Trophoblast cell (in vitro differentiated cells and primary cell): ENCODE measurements around the gene SRGAP3.

ENCODE experiments used
- DNase-seq, 2 donors: peaks; one replicate each; pipeline ENCODE4 v3.0.0-alpha.2; 2016
- H2AFZ ChIP-seq: 2 replicates; pipeline ENCODE4 v1.6.1; 2013; ENCODE audit warnings: low read length, moderate library complexity, mild to moderate bottlenecking; ENCODE audit not compliant: insufficient read depth, poor library complexity
- H2AK5ac ChIP-seq: 2 replicates; pipeline ENCODE4 v1.6.1; 2013; ENCODE audit warnings: mild to moderate bottlenecking, low read length
- H2BK120ac ChIP-seq: 2 replicates; pipeline ENCODE4 v1.6.1; 2013; ENCODE audit warnings: low read length, mild to moderate bottlenecking, moderate library complexity; ENCODE audit not compliant: insufficient read depth, poor library complexity
- H2BK12ac ChIP-seq: 2 replicates; pipeline ENCODE4 v1.6.1; 2013; ENCODE audit warnings: mild to moderate bottlenecking, low read length, moderate library complexity
- H2BK5ac ChIP-seq: 2 replicates; pipeline ENCODE4 v1.6.1; 2013; ENCODE audit warnings: low read length, low read depth, moderate library complexity, mild to moderate bottlenecking; ENCODE audit not compliant: poor library complexity
- H3K14ac ChIP-seq: 2 replicates; pipeline ENCODE4 v1.6.1; 2013; ENCODE audit warnings: mild to moderate bottlenecking, low read length
- H3K18ac ChIP-seq: 2 replicates; pipeline ENCODE4 v1.6.1; 2013; ENCODE audit warnings: mild to moderate bottlenecking, low read length
- H3K23ac ChIP-seq: 2 replicates; pipeline ENCODE4 v1.6.1; 2013; ENCODE audit warnings: low read length
- H3K27ac ChIP-seq: 2 replicates; pipeline ENCODE4 v1.5.1; 2013; ENCODE audit warnings: low read depth, mild to moderate bottlenecking, inconsistent platforms, low read length, moderate library complexity
- H3K27me3 ChIP-seq: 2 replicates; pipeline ENCODE4 v1.6.1; 2013; ENCODE audit warnings: inconsistent platforms, mild to moderate bottlenecking, low read length, moderate library complexity; ENCODE audit not compliant: insufficient read depth
- H3K36me3 ChIP-seq, 2 experiments: 1 replicate in 1 of 2; 2 replicates in 1 of 2; pipeline ENCODE4 v1.6.1; 2013; ENCODE audit warnings: low read length in 2 of 2, mild to moderate bottlenecking in 2 of 2, moderate library complexity in 1 of 2; ENCODE audit not compliant: insufficient read depth in 2 of 2, control insufficient read depth in 1 of 2
- H3K4ac ChIP-seq: 2 replicates; pipeline ENCODE4 v1.6.1; 2013; ENCODE audit warnings: low read depth, mild to moderate bottlenecking, low read length, moderate library complexity
- H3K4me1 ChIP-seq, 2 experiments: 1 replicate in 1 of 2; 2 replicates in 1 of 2; pipeline ENCODE4 v1.6.1; 2013; ENCODE audit warnings: low read length in 2 of 2, mild to moderate bottlenecking in 2 of 2, moderate library complexity in 1 of 2; ENCODE audit not compliant: insufficient read depth in 2 of 2, control insufficient read depth in 1 of 2
- H3K4me2 ChIP-seq: 2 replicates; pipeline ENCODE4 v1.6.1; 2013; ENCODE audit warnings: inconsistent platforms, mild to moderate bottlenecking, low read length, moderate library complexity
- H3K4me3 ChIP-seq: 2 replicates; pipeline ENCODE4 v1.5.1; 2013; ENCODE audit warnings: mild to moderate bottlenecking, low read depth, low read length, inconsistent platforms
- H3K79me1 ChIP-seq: one replicate; pipeline ENCODE4 v1.6.1; 2013; ENCODE audit warnings: low read length
- H3K79me2 ChIP-seq: 2 replicates; pipeline ENCODE4 v1.6.1; 2013; ENCODE audit warnings: low read length, mild to moderate bottlenecking; ENCODE audit not compliant: control insufficient read depth, insufficient read depth, poor library complexity
- H3K9ac ChIP-seq: 2 replicates; pipeline ENCODE4 v1.6.1; 2013; ENCODE audit warnings: mild to moderate bottlenecking, low read length
- H3K9me3 ChIP-seq: 2 replicates; pipeline ENCODE4 v1.6.1; 2013; ENCODE audit warnings: low read depth, mild to moderate bottlenecking, control low read depth, inconsistent platforms, low read length; ENCODE audit not compliant: insufficient read depth
- H4K12ac ChIP-seq: 2 replicates; pipeline ENCODE4 v1.6.1; 2013; ENCODE audit warnings: low read depth, mild to moderate bottlenecking, low read length, moderate library complexity
- H4K8ac ChIP-seq: 2 replicates; pipeline ENCODE4 v1.6.1; 2013; ENCODE audit warnings: low read depth, mild to moderate bottlenecking, low read length, moderate library complexity
- H4K91ac ChIP-seq: one replicate; pipeline ENCODE4 v1.6.1; 2013; ENCODE audit warnings: low read depth, mild to moderate bottlenecking, low read length, moderate library complexity
- WGBS: extraction: QIAGEN DNeasy Blood & Tissue Kit; methylation state at CpG from one replicate; pipeline ENCODE4 v1.1.7; 2013; ENCODE audit warnings: missing lambda C conversion rate; ENCODE audit not compliant: insufficient read length, insufficient coverage; ENCODE audit errors: extremely low coverage; 5-methylcytosine and 5-hydroxymethylcytosine counted together

Gene SRGAP3

GRCh38 chr3:9035473-9035872 lies 214.0 kb downstream of the SRGAP3 start:
- no peak overlapping the region for H3K27ac ChIP-seq
- H3K4ac ChIP-seq: no peak overlapping the region
- no peaks in the 10 kb centered on the region for H3K36me3 ChIP-seq
- H2BK5ac ChIP-seq: no peak overlapping the region
- H2AFZ ChIP-seq: no peak overlapping the region
- no peak overlapping the region for H2BK120ac ChIP-seq
- H3K18ac ChIP-seq: no peak overlapping the region
- no peak overlapping the region for H3K9ac ChIP-seq
- H4K91ac ChIP-seq: no peak overlapping the region
- no peak overlapping the region for H3K4me3 ChIP-seq
- no peak overlapping the region for H4K8ac ChIP-seq
- H3K79me1 ChIP-seq: no peaks in the 10 kb centered on the region
- no peak overlapping the region for H2BK12ac ChIP-seq
- no peak overlapping the region for H3K23ac ChIP-seq
- no peak overlapping the region for H2AK5ac ChIP-seq
- no peaks in the 10 kb centered on the region for H3K79me2 ChIP-seq
- H3K14ac ChIP-seq: no peak overlapping the region
- H3K4me2 ChIP-seq: no peak overlapping the region
- no CpG with 5 or more reads among the region's 4 CpGs for WGBS
- no peak overlapping the region for H4K12ac ChIP-seq
- H3K27me3 ChIP-seq: no peaks in the 10 kb centered on the region
- DNase-seq: no peak
- no peaks in the 10 kb centered on the region for H3K4me1 ChIP-seq
- H3K9me3 ChIP-seq: peaks cover 4% of the 10 kb centered on the region

DNA sequence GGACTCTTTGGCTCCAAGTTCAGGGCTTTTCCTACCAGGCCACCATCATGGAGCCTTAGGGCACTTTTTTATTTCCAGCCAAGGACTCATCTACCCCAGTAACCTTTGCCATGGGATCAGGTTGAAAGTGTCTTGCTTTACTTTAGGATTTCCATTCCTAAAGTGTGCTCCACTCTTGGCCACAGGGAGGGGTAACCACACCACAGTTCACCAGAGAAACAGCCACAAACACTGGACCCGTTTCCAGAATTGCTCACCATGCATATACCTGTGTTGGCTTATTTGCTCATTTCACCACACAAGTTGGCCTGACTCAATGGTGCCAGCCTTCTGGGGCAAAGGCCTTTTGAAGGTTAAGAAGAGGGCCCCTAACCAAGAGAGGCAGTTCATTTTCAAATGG lies 215.6 kb downstream of the SRGAP3 start:
- no peak for DNase-seq
- WGBS: no CpG with 5 or more reads among the region's 1 CpG

GRCh38 chr3:9032231-9032777 lies 217.1 kb downstream of the SRGAP3 start:
- H2BK120ac ChIP-seq: no peak overlapping the region
- H3K27me3 ChIP-seq: no peaks in the 10 kb centered on the region
- no peak overlapping the region for H3K27ac ChIP-seq
- no peak overlapping the region for H3K18ac ChIP-seq
- H3K9ac ChIP-seq: no peak overlapping the region
- no peak overlapping the region for H3K14ac ChIP-seq
- no peak overlapping the region for H2BK5ac ChIP-seq
- no peak overlapping the region for H3K4ac ChIP-seq
- no peaks in the 10 kb centered on the region for H3K36me3 ChIP-seq
- no peak overlapping the region for H3K4me2 ChIP-seq
- WGBS: no CpG with 5 or more reads among the region's 11 CpGs
- no peaks in the 10 kb centered on the region for H3K79me1 ChIP-seq
- H2BK12ac ChIP-seq: no peak overlapping the region
- no peaks in the 10 kb centered on the region for H3K4me1 ChIP-seq
- peaks cover 2% of the 10 kb centered on the region for H3K9me3 ChIP-seq
- no peak overlapping the region for H2AFZ ChIP-seq
- H3K23ac ChIP-seq: no peak overlapping the region
- DNase-seq: peak; percentile 87 to 92
- no peak overlapping the region for H3K4me3 ChIP-seq
- no peak overlapping the region for H4K91ac ChIP-seq
- no peak overlapping the region for H2AK5ac ChIP-seq
- H3K79me2 ChIP-seq: no peaks in the 10 kb centered on the region
- no peak overlapping the region for H4K12ac ChIP-seq
- H4K8ac ChIP-seq: no peak overlapping the region

More for the DNA sequence above, 215.6 kb downstream of the SRGAP3 start:
- no peak overlapping the region for H3K4me3 ChIP-seq
- no peak overlapping the region for H2BK120ac ChIP-seq
- H4K91ac ChIP-seq: no peak overlapping the region
- no peaks in the 10 kb centered on the region for H3K4me1 ChIP-seq
- no peak overlapping the region for H2BK12ac ChIP-seq
- no peaks in the 10 kb centered on the region for H3K27me3 ChIP-seq
- H3K27ac ChIP-seq: no peak overlapping the region
- H3K9me3 ChIP-seq: peaks cover 4% of the 10 kb centered on the region
- H3K36me3 ChIP-seq: no peaks in the 10 kb centered on the region
- H4K8ac ChIP-seq: no peak overlapping the region
- H2AFZ ChIP-seq: no peak overlapping the region
- H3K79me2 ChIP-seq: no peaks in the 10 kb centered on the region
- no peak overlapping the region for H3K18ac ChIP-seq
- no peak overlapping the region for H3K14ac ChIP-seq
- H3K23ac ChIP-seq: no peak overlapping the region
- H4K12ac ChIP-seq: no peak overlapping the region
- H3K9ac ChIP-seq: no peak overlapping the region
- H3K4me2 ChIP-seq: no peak overlapping the region
- no peaks in the 10 kb centered on the region for H3K79me1 ChIP-seq
- H2AK5ac ChIP-seq: no peak overlapping the region
- no peak overlapping the region for H3K4ac ChIP-seq
- H2BK5ac ChIP-seq: no peak overlapping the region

DNA sequence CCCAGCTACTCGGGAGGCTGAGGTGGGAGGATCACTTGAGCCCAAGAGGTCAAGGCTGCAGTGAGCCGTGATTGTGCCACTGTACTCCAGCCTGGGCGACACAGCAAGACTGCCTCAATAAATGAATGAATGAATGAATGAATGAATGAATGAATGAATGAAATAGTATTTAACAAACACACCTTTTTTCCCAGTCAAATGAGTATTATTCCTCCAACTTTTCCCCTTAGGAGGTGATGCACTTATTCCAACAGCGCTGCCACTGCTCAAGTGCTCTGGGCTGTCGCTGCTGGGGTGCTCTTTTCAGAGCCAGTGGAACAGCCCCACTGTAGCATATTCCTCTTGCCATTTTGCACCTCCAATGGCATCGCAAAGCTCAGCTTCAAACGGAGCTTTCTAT lies 219.4 kb downstream of the SRGAP3 start:
- Histone ChIP-seq H2BK120ac (no peak overlapping the region), H3K4ac (no peak overlapping the region), H3K79me2 (no peaks in the 10 kb centered on the region), H2BK12ac (no peak overlapping the region), H3K79me1 (no peaks in the 10 kb centered on the region), H2BK5ac (no peak overlapping the region), H3K14ac (no peak overlapping the region), H4K91ac (no peak overlapping the region), H3K18ac (no peak overlapping the region), H3K23ac (no peak overlapping the region), H3K27ac (no peak overlapping the region), H2AK5ac (no peak overlapping the region), H2AFZ (no peak overlapping the region), H3K4me3 (no peak overlapping the region), H3K9ac (no peak overlapping the region), H4K8ac (no peak overlapping the region), H3K36me3 (no peaks in the 10 kb centered on the region), H3K9me3 (peaks cover 2% of the 10 kb centered on the region), H3K4me2 (no peak overlapping the region), H4K12ac (no peak overlapping the region), H3K27me3 (no peaks in the 10 kb centered on the region), H3K4me1 (no peaks in the 10 kb centered on the region)
- no CpG with 5 or more reads among the region's 7 CpGs for WGBS
- no peak for DNase-seq
